BJ (cell line): ENCODE data around the gene ACKR1. TPM values are rescaled to one million over a fixed set of nuclear protein-coding genes. Genes with fewer than 3 reads are reported as not detected.

ENCODE experiments used
- CTCF ChIA-PET: fragments of 350-600 bp; formaldehyde crosslinking; extraction: SDS; loops from one replicate; lab custom pipeline; 2021; ENCODE audit warnings: antibody characterized with exemption, inconsistent platforms; lab: Yijun Ruan, JAX
- POLR2A ChIA-PET: fragments of 300-600 bp; sonication (Branson Sonifier 250); formaldehyde crosslinking; extraction: SDS; loops from one replicate; lab custom pipeline; 2021; ENCODE audit warnings: antibody characterized with exemption; lab: Charles Lee
- DNase-seq: peaks from one replicate; pipeline ENCODE4 v3.0.0-alpha.2; 2011; ENCODE audit warnings: low read depth
- H3K27me3 ChIP-seq: 2 replicates; pipeline ENCODE4 v1.6.0; 2011; ENCODE audit warnings: low read length; ENCODE audit not compliant: control insufficient read depth, insufficient read depth
- H3K36me3 ChIP-seq: 2 replicates; pipeline ENCODE4 v1.5.1; 2011; ENCODE audit warnings: low read length; ENCODE audit not compliant: control insufficient read depth, insufficient read depth
- H3K4me3 ChIP-seq: 2 replicates; pipeline ENCODE4 v1.5.1; 2011; ENCODE audit warnings: low read depth, mild to moderate bottlenecking, control low read depth, low read length
- CTCF ChIP-seq: IDR thresholded peaks from 2 replicates; pipeline ENCODE4 v1.5.1; 2011; ENCODE audit warnings: low read depth, mild to moderate bottlenecking, control low read depth, inconsistent platforms, low read length, moderate library complexity; ENCODE audit not compliant: insufficient read depth
- polyA plus RNA-seq: library from polyadenylated mRNA; depleted of rRNA; stranded (reverse); fragments of >200 nt; gene quantifications from 2 replicates; pipeline ENCODE4 v1.2.3, GENCODE V29; 2011

ACKR1 gene
- polyA plus RNA-seq, 1 experiment, result not detected

DNA sequence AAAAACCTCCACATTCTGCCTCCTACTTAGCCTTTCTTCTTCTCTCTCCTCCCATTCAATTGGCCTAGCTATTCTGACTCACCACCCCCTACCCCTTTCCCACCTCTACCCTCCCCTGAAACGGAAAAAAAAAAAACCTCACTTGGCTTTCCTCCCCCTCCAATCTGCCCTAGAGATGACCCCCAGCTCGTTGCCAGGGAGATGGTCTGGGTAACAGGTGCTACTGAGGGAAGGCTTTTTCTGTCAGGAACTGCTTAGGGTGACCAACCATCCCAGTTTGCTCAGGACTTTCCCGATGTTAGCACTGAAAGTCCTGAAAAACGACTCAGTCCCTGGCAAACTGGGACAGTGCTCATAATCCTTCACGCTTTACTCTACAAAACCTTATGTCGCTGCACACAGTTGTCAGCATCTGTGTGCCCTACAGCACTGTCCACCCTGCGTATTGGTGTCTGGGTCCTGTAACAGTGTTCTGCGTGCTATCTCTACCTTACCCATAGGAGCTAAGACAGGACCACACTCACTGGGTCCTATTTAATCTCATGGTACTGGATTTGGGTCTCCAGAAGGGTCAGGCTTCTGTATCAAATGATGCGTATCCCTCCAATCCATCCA lies 41.0 kb upstream of the ACKR1 start:
- Histone ChIP-seq H3K4me3 (no peak overlapping the region), H3K27me3 (peaks cover 2% of the 10 kb centered on the region; the same call in 1 of the 2 replicates), H3K36me3 (no peaks in the 10 kb centered on the region)
- ChIA-PET CTCF (interaction anchor here (1.3 to 5.9 kb wide), 3 partner anchors 33 to 728 kb away, joined by 4 to 110 read pairs (median 69); no protein-coding TSS in a partner anchor), POLR2A (no interaction called here)
- no peak for DNase-seq
- no peak for TF ChIP-seq CTCF

DNA sequence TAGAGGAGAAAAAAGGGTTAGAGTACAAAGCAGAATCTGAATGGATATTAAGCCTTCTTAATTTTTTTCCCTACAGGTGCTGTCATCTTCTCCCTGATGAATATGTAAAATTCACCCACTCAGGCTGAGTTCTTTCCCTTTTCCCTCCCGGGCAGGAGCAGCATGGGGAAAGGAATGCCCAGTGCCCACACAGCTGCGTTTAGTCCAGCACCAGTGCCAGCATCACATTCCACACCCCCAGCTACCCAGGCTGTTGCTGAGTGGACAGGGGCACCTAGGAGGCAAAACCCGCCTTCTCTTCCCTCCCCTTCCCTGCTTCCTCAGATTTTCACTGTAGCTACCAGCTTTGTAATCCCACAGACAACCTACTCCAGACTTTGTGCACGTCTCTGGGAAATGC lies 36.6 kb upstream of the ACKR1 start:
- TF ChIP-seq CTCF, result no peak
- DNase-seq, result no peak
- ChIA-PET POLR2A (no interaction called here), CTCF (no interaction called here)
- Histone ChIP-seq H3K27me3 (peaks cover 16% of the 10 kb centered on the region), H3K4me3 (no peak overlapping the region), H3K36me3 (no peaks in the 10 kb centered on the region)

DNA sequence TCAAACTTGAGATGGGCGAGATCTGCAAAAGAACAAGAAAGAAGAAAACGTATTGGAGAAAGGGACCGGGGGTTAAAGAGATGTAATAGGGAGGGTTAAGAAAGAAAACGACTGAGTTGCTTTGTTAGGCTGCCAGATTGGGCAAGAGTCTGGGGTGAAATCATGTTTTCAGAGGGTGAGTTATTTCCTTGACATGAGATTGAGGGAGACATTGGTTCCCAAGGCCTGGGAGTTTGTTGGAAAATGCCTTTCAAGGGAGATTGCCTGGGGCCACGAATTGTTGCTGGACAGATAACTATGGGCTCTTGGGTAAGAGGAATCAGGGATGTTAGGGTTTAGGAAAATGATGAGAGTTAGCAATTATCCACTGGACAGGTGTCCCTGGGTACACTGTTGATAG lies 34.0 kb upstream of the ACKR1 start:
- ChIA-PET POLR2A (no interaction called here), CTCF (no interaction called here)

GRCh38 chr1:159171254-159171687 lies 33.4 kb upstream of the ACKR1 start, which contains the start of gene CADM3:
CADM3 (plus strand) TSS chr1:159171615; CDS start chr1:159171766, 151 bp downstream.
- Histone ChIP-seq H3K4me3 (no peak within 1 kb of the TSS), H3K36me3 (no peaks in the 10 kb centered on the region), H3K27me3 (peaks cover 16% of the 10 kb centered on the region)
- POLR2A ChIA-PET, result no interaction called here
- CTCF ChIA-PET, result interaction anchor here (0.8 kb wide), 1 partner anchor 25 kb away, joined by 3 read pairs; no protein-coding TSS in a partner anchor
- no peak for TF ChIP-seq CTCF
- DNase-seq, result no peak

More for the DNA sequence above, 34.0 kb upstream of the ACKR1 start:
- Histone ChIP-seq H3K4me3 (no peak overlapping the region), H3K36me3 (no peaks in the 10 kb centered on the region), H3K27me3 (peaks cover 16% of the 10 kb centered on the region)
- DNase-seq, result no peak
- no peak for TF ChIP-seq CTCF

DNA sequence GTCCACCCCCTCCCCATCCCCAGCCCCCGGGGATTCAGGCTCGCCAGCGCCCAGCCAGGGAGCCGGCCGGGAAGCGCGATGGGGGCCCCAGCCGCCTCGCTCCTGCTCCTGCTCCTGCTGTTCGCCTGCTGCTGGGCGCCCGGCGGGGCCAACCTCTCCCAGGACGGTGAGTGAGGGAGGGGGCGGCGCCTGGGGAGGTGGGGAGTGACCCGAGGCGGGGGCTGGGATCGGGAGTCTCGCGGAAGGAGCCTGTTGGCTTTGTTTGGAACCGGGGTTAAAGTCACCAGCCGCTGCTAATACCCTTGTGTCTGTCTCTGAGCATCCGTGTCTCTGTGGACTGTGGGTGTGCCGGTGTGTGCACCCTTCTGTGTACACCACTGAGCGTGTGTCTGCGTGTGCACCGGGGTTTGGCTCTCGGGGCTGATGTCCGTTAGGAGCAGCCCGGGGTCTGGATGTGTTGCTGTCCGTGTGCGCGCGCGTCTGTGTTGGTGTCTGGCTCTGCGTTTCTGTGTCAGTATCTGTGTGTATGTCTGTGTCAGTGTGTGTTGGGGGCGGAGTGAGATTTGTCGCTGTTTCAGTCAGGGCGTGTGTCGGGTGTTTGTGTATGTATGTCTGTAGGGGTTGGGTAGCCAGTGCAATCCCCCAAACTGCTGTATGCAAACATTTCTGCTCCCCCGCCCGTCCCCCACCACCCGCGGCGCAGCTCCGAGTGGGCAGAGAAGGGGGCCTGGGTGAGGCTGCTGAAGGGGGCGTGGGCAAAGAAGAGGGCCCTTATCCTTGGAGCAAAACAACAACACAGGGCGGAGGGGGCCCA lies 32.8 kb upstream of the ACKR1 start:
- CTCF ChIA-PET, result interaction anchor here (0.8 kb wide), 1 partner anchor 24 kb away, joined by 3 read pairs; no protein-coding TSS in a partner anchor
- Histone ChIP-seq H3K4me3 (no peak overlapping the region), H3K36me3 (no peaks in the 10 kb centered on the region), H3K27me3 (peaks cover 16% of the 10 kb centered on the region)
- POLR2A ChIA-PET, result no interaction called here
- TF ChIP-seq CTCF, result no peak
- DNase-seq, result no peak
